Left ventricle myocardium inferior (tissue), 1 donor: ENCODE measurements around the gene STRADA. TPM values are rescaled to one million over a fixed set of nuclear protein-coding genes. Genes with fewer than 3 reads are reported as not detected.
A peak's percentile ranks its signal among the peaks of the same experiment; 100 is the strongest.
"Not testable (repeated sequence)": the region's sequence is repeated elsewhere in the genome, so short reads cannot be mapped to it uniquely, and the experiment has no call there.

Experiments used
- DNase-seq: peaks from one replicate; pipeline ENCODE4 v3.0.0-alpha.2; 2020
- H3K27ac ChIP-seq: fragments of 200-600 bp; replicated peaks from 2 replicates; pipeline ENCODE4 v1.8.0; 2021
- H3K27me3 ChIP-seq: fragments of 200-600 bp; 2 replicates; pipeline ENCODE4 v1.8.0; 2021; ENCODE audit warnings: low read depth
- H3K36me3 ChIP-seq: fragments of 200-600 bp; 2 replicates; pipeline ENCODE4 v1.8.0; 2021
- H3K4me1 ChIP-seq: fragments of 200-600 bp; 2 replicates; pipeline ENCODE4 v1.8.0; 2021
- H3K4me3 ChIP-seq: fragments of 200-600 bp; 2 replicates; pipeline ENCODE4 v1.8.0; 2021; ENCODE audit warnings: mild to moderate bottlenecking, moderate library complexity
- H3K9me3 ChIP-seq: fragments of 200-600 bp; replicated peaks from 2 replicates; pipeline ENCODE4 v1.8.0; 2021
- CTCF ChIP-seq: fragments of 200-600 bp; IDR thresholded peaks from 2 replicates; pipeline ENCODE4 v1.8.0; 2021; ENCODE audit warnings: antibody characterized with exemption, mild to moderate bottlenecking, borderline replicate concordance
- intact Hi-C: fragments of 100-400 bp; cut with micrococcal nuclease; formaldehyde crosslinking; loops from one replicate; pipeline ENCODE4 v1.11.0; 2022
- total RNA-seq: library from RNA; stranded (reverse); fragmentation: NEBNext Ultra II Directional; extraction: Animal tissue kit (Norgen Biotek cat#: 25700); gene quantifications from one replicate; pipeline ENCODE4 v1.2.1, GENCODE V29; 2021
- donor health status: DM: no; HTN: yes; CAD: no; lungs with severe emphysema.

The STRADA gene
- total RNA-seq, 1 donor from 2014 or later = 14.6 TPM

GRCh38 chr17:63735691-63736090 is 5.9 kb downstream of the STRADA start:
- intact Hi-C loops = no loop called here
- Histone ChIP-seq H3K27ac (no peak overlapping the region), H3K36me3 (no peaks in the 10 kb centered on the region), H3K4me1 (peaks cover 10% of the 10 kb centered on the region), H3K9me3 (no peaks in the 10 kb centered on the region), H3K4me3 (no peak overlapping the region), H3K27me3 (no peaks in the 10 kb centered on the region)
- no peak for DNase-seq
- TF ChIP-seq CTCF = no peak

- no peaks in the 10 kb centered on the region for H3K9me3 ChIP-seq
- peaks cover 20% of the 10 kb centered on the region for H3K4me1 ChIP-seq
- intact Hi-C loops = no loop called here
- H3K4me3 ChIP-seq = no peak overlapping the region
- DNase-seq = no peak
- H3K27me3 ChIP-seq = no peaks in the 10 kb centered on the region
- H3K27ac ChIP-seq = peak overlapping the region; percentile 20
- TF ChIP-seq CTCF = no peak
- H3K36me3 ChIP-seq = peaks cover 37% of the 10 kb centered on the region
Observed at GRCh38 chr17:63722403-63722802, 19.2 kb downstream of the STRADA start.

- H3K4me3 ChIP-seq, intact Hi-C loops, DNase-seq, H3K27ac ChIP-seq, H3K9me3 ChIP-seq, H3K27me3 ChIP-seq: not testable (repeated sequence)
- peaks cover 24% of the 10 kb centered on the region for H3K4me1 ChIP-seq
- peaks cover 21% of the 10 kb centered on the region for H3K36me3 ChIP-seq
Observed at GRCh38 chr17:63720194-63720593, 21.4 kb downstream of the STRADA start.

- Histone ChIP-seq H3K4me3 (no peak overlapping the region), H3K27ac (peak overlapping the region; percentile 34), H3K27me3 (no peaks in the 10 kb centered on the region), H3K4me1 (peaks cover 32% of the 10 kb centered on the region), H3K9me3 (no peaks in the 10 kb centered on the region), H3K36me3 (peaks cover 8% of the 10 kb centered on the region)
- intact Hi-C loops = no loop called here
- DNase-seq = no peak
- TF ChIP-seq CTCF = no peak
Observed at GRCh38 chr17:63718988-63719387, 22.6 kb downstream of the STRADA start.

GRCh38 chr17:63716426-63716825 is 25.2 kb downstream of the STRADA start:
- no peaks in the 10 kb centered on the region for H3K27me3 ChIP-seq
- no peaks in the 10 kb centered on the region for H3K9me3 ChIP-seq
- H3K27ac ChIP-seq = no peak overlapping the region
- peaks cover 14% of the 10 kb centered on the region for H3K4me1 ChIP-seq
- intact Hi-C loops = no loop called here
- H3K4me3 ChIP-seq = no peak overlapping the region
- TF ChIP-seq CTCF = no peak
- H3K36me3 ChIP-seq = peaks cover 33% of the 10 kb centered on the region
- DNase-seq = no peak

- H3K4me1 ChIP-seq = peaks cover 14% of the 10 kb centered on the region
- H3K27me3 ChIP-seq = no peaks in the 10 kb centered on the region
- no peak for TF ChIP-seq CTCF
- no peaks in the 10 kb centered on the region for H3K9me3 ChIP-seq
- DNase-seq = peak; percentile 37
- no peak overlapping the region for H3K4me3 ChIP-seq
- no peak overlapping the region for H3K27ac ChIP-seq
- intact Hi-C loops = no loop called here
- H3K36me3 ChIP-seq = peaks cover 48% of the 10 kb centered on the region
Observed at GRCh38 chr17:63714550-63715277, 26.9 kb downstream of the STRADA start.
